GM18870 (cell line): ENCODE results near the gene TEP1.

Experiments
- ATAC-seq: cut with Tn5 transposase; IDR thresholded peaks from one replicate; pipeline ENCODE4 v1.9.1; 2021; ENCODE audit warnings: moderate library complexity; ENCODE audit not compliant: unreplicated experiment

Gene TEP1

DNA sequence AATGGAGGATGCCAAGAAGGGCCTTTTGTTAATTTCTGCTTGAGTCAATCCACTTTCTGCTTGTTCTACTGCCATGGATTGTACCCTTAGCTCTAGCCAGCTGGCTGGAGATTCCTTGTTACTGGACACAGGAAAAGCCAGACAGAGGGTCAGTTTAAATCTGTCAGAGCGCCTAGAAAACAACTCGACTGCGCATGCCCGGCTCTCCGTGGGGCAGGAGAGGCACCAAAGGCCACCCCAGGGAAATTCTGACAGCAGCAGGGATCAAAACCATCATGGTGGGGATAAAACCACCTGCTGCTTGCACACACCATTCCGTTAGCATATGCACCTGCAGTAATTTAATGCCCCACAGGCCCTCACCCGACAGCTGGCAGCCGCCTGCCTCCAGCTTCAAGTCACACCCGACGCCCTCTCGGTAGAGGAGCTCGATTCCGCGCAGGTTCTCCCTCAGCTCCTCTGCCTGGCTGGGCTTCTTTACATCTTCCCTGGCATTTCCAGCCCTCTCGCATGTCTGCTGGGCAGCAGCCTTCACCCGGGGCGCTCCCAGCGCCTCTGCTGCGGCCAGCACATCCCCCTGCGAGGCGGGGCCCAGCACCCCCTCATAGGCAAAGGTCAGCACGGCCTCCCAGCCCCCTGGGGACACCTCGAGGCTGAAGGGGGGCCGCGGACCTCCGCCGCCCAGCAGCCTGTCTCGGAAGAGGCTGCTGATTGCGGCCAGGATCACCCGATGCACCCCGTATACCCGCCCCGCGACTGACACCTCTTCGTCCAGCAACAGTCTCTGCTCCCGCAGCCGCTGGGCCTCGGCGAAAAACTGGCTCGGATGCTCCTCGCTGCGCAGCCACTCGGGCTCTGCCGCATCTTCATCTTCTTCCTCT lies 21.6 kb upstream of the TEP1 start:
- no peak for ATAC-seq

GRCh38 chr14:20429801-20430669 lies 16.7 kb upstream of the TEP1 start:
- ATAC-seq, result no peak

GRCh38 chr14:20428802-20429201 lies 15.5 kb upstream of the TEP1 start:
- no peak for ATAC-seq

GRCh38 chr14:20428010-20428365 lies 14.7 kb upstream of the TEP1 start:
- ATAC-seq, result peak; percentile 27

DNA sequence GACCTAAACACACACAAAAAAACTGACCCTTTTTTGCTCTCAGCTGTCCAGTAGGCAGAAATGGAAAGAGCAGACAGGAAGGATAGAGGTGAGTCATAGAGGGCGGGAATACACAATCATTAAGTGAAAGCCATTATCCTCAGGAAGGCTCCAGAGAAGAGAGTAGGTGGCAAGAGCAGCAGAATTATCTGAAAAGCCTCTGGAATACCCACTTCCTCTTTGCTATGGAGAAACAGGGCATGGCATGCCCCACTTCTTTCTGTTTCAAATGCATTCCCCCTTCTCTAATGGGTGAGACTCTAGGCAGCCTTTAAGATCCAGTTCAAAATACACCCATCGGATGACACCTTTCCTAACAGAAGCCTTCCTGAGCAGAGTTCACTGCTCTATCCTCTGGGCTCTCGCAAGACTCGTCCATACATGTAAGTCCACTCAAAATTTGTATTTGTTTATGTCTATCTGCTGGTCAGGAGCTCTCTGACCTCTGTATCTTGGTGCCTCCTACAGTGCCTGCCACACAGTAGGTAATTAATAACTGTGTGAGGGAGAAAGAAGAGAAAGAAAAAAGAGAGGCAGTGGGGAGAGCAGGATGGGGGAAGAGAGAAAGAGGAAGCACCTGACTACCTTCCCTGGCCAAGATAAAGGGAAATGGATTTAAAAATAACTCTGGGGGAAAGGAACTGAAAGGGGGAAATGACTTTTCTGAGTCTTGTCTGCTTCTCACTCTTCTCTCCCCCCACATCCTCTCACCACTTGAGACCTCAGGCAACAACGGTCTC lies 14.1 kb upstream of the TEP1 start:
- ATAC-seq, result peak; percentile 67

DNA sequence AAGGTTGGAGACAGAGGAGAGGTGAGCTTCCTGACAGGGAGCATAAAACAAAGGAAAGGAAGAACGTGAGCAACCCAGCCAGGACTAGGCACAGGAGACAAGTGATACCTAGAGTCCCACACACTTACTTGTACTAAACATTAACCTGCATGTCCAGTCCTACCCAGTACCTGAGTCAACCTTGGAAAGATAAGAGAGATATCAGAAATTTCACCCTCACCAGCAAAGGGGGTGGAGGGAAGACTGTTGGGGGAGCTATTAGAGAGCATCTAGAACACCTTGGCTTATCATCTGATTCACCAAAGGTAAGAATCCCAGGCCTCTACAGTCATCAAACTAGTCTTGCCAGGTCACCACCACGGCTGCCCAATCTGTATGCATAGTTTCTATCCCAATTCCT lies 11.6 kb upstream of the TEP1 start:
- no peak for ATAC-seq

GRCh38 chr14:20422886-20423285 lies 9.6 kb upstream of the TEP1 start:
- no peak for ATAC-seq

GRCh38 chr14:20421267-20421666 lies 8.0 kb upstream of the TEP1 start:
- no peak for ATAC-seq

DNA sequence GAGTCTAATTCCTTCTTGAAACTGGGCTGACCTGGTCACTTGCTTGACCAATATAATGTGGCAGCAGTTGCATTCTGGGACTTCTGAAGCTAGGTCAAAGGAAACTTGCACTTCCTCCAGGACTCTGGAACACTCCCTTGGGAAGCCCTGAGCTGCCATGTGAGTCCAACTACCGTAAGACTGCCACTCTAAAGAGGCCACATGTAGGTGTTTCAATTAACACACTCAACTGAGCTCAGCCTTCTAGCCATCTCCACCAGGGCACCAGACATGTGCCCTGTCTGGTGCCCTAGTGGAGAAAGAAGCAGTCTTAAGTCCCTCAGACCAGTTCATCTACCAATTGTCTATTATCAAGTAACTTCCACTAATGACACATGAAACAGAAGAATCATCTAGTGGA lies 6.1 kb upstream of the TEP1 start:
- ATAC-seq, result no peak

DNA sequence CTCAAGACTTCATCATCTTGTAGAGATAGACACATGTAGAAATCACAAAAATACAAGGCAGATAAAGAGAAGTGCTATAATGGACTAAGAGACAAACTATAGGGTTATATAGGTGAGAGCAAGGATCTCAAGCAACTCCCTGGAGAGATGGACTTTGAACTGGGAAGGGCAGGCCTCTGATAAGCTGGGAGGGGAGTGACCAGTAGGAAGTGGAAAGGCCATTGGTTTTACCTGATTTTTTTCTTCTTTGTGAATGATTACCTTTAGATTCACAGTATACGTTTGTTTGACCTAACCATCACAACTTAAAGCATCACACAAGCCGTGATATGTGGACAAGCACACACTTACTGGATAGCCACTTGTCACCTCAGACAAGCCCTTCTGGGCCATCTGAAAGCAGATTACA lies 5.2 kb upstream of the TEP1 start:
- ATAC-seq, result no peak

DNA sequence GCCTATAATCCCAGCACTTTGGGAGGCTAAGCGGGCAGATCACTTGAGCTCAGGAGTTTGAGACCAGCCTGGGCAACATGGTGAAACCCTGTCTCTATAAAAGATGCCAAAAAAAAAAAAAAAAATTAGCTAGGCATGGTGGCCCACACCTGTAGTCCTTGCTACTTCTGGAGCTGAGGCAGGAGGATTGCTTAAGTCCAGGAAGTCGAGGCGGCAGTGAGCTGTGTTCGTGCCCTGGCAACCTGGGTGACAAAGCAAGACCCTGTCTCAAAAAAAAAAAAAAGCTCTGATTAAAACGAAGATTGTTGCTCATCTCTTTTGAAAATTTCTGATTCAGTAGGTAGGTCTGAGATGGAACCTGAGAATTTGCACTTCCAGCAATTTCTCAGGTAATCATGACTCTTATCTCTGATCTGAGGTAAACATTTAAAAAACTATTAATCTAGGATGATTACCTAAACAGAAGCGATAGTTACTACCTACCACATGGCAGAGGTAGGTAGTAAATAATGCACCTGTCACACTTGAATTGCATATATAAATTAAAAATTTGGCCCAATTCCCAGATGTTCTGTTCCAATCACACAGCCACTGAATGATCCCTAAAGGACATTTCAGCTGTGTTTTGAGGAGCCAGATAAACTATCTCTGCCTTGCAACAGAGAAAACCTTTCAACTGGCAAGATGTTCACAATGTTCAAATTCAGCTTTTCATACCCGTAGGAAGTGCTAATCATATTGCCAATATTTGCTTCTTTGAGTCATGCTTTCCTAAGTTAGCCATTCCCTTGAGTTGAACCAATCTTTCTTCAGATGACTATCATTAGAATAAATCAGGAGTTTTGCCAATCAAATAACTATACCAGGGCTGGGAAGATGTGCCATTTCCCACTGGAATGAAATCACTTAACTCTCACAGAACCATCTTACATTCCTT lies 4.2 kb upstream of the TEP1 start:
- ATAC-seq, result no peak

DNA sequence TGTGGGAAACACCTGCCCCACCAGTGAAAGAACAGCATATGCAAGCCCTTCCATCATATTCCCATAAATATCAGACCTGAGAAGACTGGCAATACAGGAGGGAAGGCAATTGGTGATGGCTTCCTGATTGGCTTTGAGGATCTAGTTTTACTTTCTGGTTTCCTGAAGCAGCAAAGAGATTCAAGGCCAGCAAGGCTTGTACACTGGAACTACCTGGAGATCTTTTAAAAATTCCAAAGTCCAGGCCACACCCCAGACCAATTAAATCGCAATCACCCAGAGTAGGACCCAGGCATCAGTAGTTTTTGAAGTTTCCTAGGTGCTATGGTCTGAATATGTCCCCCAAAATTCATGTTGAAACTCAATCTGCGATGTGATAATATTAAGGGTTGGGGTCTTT lies 2.9 kb upstream of the TEP1 start:
- ATAC-seq, result no peak

DNA sequence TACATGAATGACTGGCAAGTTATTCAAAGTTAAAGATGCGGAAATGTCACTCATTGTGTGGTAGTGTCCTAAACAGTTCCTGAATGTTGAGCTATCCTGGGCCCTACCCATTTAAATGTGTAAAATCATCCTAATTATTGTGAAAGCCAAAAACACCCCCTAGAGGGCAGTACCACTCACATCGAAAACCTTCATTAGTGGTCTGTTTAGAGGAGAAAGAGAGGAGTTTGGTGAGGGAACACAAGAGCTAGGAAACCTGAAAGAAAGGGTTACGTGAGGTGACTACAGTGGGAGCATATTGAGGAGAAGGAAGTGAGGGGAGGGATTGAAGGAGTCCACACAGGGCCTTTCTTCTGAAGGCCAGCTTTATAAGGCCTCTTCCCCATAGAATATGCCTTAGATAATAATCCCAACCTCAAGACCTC lies 2.5 kb upstream of the TEP1 start:
- ATAC-seq, result peak; percentile 56

DNA sequence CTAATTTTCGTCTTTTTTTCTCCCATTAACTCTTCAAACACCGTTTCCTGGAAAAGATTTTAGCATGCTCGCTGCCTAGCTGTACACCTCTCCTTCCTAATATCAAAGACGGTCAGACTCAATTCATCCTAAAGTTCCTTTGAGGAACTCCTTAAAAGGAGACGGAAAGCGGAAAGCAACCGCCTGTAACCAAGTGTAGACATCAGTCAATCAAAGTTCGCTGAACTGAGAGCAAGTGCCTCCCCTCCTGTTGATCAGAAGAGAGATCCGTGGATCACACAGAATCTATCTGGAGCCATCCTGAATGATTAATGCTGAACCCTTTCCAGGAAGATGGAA lies 412 bp upstream of the TEP1 start:
- ATAC-seq, result no peak

- peak; percentile 61 for ATAC-seq
Observed at GRCh38 chr14:20412411-20412810, 890 bp downstream of the TEP1 start.

DNA sequence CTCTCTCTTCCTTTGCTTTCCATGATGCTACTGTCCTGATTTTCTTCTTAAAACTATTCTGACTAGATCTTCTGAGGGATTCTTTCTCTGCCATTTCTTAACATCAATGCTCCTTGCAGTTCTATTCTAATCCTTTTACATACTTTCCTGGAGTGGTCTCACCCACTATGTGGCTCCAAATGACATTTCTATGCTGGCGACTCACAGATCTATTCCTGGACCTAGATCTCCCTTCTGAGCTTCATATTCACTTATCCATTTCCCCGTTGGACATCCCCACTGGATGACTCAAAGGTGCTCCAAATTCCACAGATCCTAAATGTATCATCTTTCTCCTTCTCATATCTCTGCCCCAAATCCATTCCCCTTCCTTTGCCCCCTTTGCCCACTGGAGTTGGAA lies 4.1 kb downstream of the TEP1 start:
- ATAC-seq, result no peak

DNA sequence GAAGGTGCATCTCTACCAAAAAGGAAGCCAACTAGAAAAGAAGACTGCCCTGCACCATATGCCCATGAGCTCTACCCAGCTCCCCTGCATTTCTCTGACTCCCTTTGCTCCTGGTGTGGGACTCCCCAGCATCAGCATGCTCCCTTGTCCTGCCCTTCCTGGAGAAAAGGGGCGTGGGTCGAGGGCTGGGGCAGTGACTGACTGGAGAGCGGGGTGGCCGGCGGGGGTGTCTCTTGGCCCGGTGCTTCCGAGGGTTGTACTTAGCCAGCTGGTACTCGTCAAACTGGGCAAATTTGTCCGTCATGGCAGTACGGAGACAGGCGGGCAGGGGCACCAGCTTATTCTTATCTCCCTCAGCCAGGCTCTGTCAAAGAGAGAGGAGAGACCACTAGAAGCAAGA lies 9.8 kb downstream of the TEP1 start:
- no peak for ATAC-seq

- ATAC-seq, result peak; percentile 45
Observed at GRCh38 chr14:20400965-20401593, 12.2 kb downstream of the TEP1 start.

DNA sequence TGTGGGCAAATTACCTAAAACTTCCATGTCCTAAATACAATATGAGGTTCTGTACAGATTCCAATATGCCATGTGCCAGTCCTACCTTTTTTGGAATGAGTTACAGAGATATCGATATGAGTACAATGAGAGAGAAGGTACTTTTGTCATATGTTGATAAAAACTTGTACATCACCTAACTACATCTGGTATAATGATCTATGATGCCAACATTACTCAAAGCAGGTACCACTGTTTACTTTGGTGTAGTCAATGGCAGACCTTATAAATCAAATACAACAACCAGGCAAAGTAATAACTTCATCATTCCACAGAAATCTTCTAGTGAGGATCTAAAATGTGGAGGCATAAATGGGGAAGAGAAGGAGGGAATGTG lies 12.7 kb downstream of the TEP1 start:
- peak; percentile 9 for ATAC-seq

GRCh38 chr14:20397511-20397910 lies 15.8 kb downstream of the TEP1 start:
- ATAC-seq, result no peak
